CD14-positive monocyte (primary cell): ENCODE data around the gene DSG3. TPM values are rescaled to one million over a fixed set of nuclear protein-coding genes. Genes with fewer than 3 reads are reported as not detected.

Source experiments
- DNase-seq, 3 donors: peaks; one replicate each; pipeline ENCODE4 v3.0.0-alpha.2; 2011 to 2022
- H2AFZ ChIP-seq: 2 replicates; pipeline ENCODE4 v1.6.0; 2012; ENCODE audit warnings: mild to moderate bottlenecking, low read depth, low read length, inconsistent platforms; ENCODE audit not compliant: insufficient read depth, poor library complexity, severe bottlenecking
- H3K27ac ChIP-seq, 2 donors: 1 replicate in 1 of 2; 2 replicates in 1 of 2; pipeline ENCODE4 v1.5.1; 2012 to 2013; ENCODE audit warnings: low read length in 2 of 2, control low read depth in 1 of 2, inconsistent platforms in 1 of 2, low read depth in 1 of 2, mild to moderate bottlenecking in 1 of 2
- H3K27me3 ChIP-seq, 2 donors: one replicate each; pipeline versions ENCODE4 v1.6.0 to v1.6.1; 2011 to 2013; ENCODE audit warnings: low read length in 2 of 2; ENCODE audit not compliant: control insufficient read depth in 2 of 2, insufficient read depth in 2 of 2
- H3K36me3 ChIP-seq, 2 donors: replicated peaks in 1 of 2; 1 replicate in 1 of 2; 2 replicates in 1 of 2; pipeline versions ENCODE4 v1.5.1 to v1.6.1; 2012 to 2013; ENCODE audit warnings: low read length in 2 of 2, control low read depth in 1 of 2, inconsistent platforms in 1 of 2, mild to moderate bottlenecking in 1 of 2; ENCODE audit not compliant: insufficient read depth in 2 of 2, control insufficient read depth in 1 of 2
- H3K4me1 ChIP-seq, 2 donors: 1 replicate in 1 of 2; 2 replicates in 1 of 2; pipeline versions ENCODE4 v1.5.1 to v1.6.1; 2012 to 2013; ENCODE audit warnings: low read length in 2 of 2, control low read depth in 1 of 2, inconsistent platforms in 1 of 2, mild to moderate bottlenecking in 1 of 2, moderate library complexity in 1 of 2; ENCODE audit not compliant: insufficient read depth in 2 of 2, control insufficient read depth in 1 of 2
- H3K4me2 ChIP-seq: replicated peaks from 2 replicates; pipeline ENCODE3; 2012; ENCODE audit warnings: low read length, moderate library complexity, mild to moderate bottlenecking; ENCODE audit not compliant: poor library complexity, severe bottlenecking; ENCODE audit errors: extremely low read depth
- H3K4me3 ChIP-seq, 3 experiments: fragments of 200-600 bp in 1 of 3; sonication (generic) in 1 of 3; replicated peaks in 1 of 3; 1 replicate in 2 of 3; 2 replicates in 1 of 3; pipeline ENCODE4 v1.5.1; 2011 to 2013; ENCODE audit warnings: low read length in 3 of 3, mild to moderate bottlenecking in 3 of 3, control low read depth in 2 of 3, low read depth in 2 of 3, inconsistent platforms in 1 of 3, moderate library complexity in 1 of 3
- H3K79me2 ChIP-seq: 2 replicates; pipeline ENCODE4 v1.6.0; 2012; ENCODE audit warnings: mild to moderate bottlenecking, control low read depth, inconsistent platforms, low read length, moderate library complexity; ENCODE audit not compliant: insufficient read depth
- H3K9ac ChIP-seq: 2 replicates; pipeline ENCODE4 v1.6.0; 2017; ENCODE audit warnings: low read length, mild to moderate bottlenecking; ENCODE audit not compliant: insufficient read depth, poor library complexity, severe bottlenecking
- H3K9me3 ChIP-seq, 2 donors: replicated peaks in 1 of 2; 1 replicate in 1 of 2; 2 replicates in 1 of 2; pipeline versions ENCODE4 v1.5.1 to v1.6.1; 2012 to 2013; ENCODE audit warnings: low read length in 2 of 2, control low read depth in 1 of 2; ENCODE audit not compliant: control insufficient read depth in 1 of 2, insufficient read depth in 1 of 2
- H4K20me1 ChIP-seq: 2 replicates; pipeline ENCODE4 v1.6.0; 2012; ENCODE audit warnings: mild to moderate bottlenecking, low read length, control low read depth, moderate library complexity; ENCODE audit not compliant: insufficient read depth
- H3K27ac Mint-ChIP-seq, 7 donors: one replicate each; pipeline ENCODE4 v1.8.0; 2020; ENCODE audit warnings: mild to moderate bottlenecking in 7 of 7, mixed read lengths in 7 of 7, moderate library complexity in 6 of 7, inconsistent platforms in 2 of 7
- H3K27me3 Mint-ChIP-seq, 3 donors: one replicate each; pipeline ENCODE4 v1.8.0; 2021 to 2022; ENCODE audit warnings: low read depth in 3 of 3, mild to moderate bottlenecking in 3 of 3, mixed read lengths in 3 of 3, moderate library complexity in 3 of 3, inconsistent platforms in 1 of 3
- H3K36me3 Mint-ChIP-seq, 2 donors: one replicate each; pipeline ENCODE4 v1.8.0; 2020; ENCODE audit warnings: mixed read lengths in 2 of 2, inconsistent platforms in 1 of 2, mild to moderate bottlenecking in 1 of 2
- H3K4me1 Mint-ChIP-seq: one replicate; pipeline ENCODE4 v1.8.0; 2020; ENCODE audit warnings: mild to moderate bottlenecking, mixed read lengths
- H3K4me3 Mint-ChIP-seq, 2 donors: one replicate each; pipeline ENCODE4 v1.8.0; 2020; ENCODE audit warnings: mild to moderate bottlenecking in 2 of 2, mixed read lengths in 2 of 2, moderate library complexity in 1 of 2
- H3K9me3 Mint-ChIP-seq, 7 donors: one replicate each; pipeline ENCODE4 v1.8.0; 2020 to 2022; ENCODE audit warnings: mixed read lengths in 7 of 7, mild to moderate bottlenecking in 6 of 7, moderate library complexity in 6 of 7, inconsistent platforms in 2 of 7
- WGBS: methylation state at CpG from one replicate; pipeline ENCODE4 v1.1.5; 2013; ENCODE audit warnings: missing lambda C conversion rate; ENCODE audit not compliant: insufficient coverage; 5-methylcytosine and 5-hydroxymethylcytosine counted together
- intact Hi-C, 2 donors: fragments of 100-400 bp; cut with micrococcal nuclease; formaldehyde crosslinking; loops; one replicate each; pipeline versions ENCODE4 v1.15.0 to v1.15.1; 2023
- polyA plus RNA-seq, 3 donors: library from polyadenylated mRNA; depleted of rRNA in 1 of 3; unstranded in 2 of 3; stranded (reverse) in 1 of 3; fragments of 300-500 nt in 2 of 3; fragments of >200 nt in 1 of 3; fragmentation: Illumina TruSeq in 2 of 3; gene quantifications; 1 replicate in 2 of 3; 2 replicates in 1 of 3; pipeline ENCODE4 v1.2.3, GENCODE V29; 2012 to 2021
- TF ChIP-seq, protein P1 (sequence below): fragments of 200-600 bp; IDR thresholded peaks from one replicate; pipeline ENCODE4 v1.8.0; 2022; ENCODE audit warnings: antibody characterized with exemption, mild to moderate bottlenecking

DSG3 gene
- polyA plus RNA-seq, 3 donors, result not detected

DNA sequence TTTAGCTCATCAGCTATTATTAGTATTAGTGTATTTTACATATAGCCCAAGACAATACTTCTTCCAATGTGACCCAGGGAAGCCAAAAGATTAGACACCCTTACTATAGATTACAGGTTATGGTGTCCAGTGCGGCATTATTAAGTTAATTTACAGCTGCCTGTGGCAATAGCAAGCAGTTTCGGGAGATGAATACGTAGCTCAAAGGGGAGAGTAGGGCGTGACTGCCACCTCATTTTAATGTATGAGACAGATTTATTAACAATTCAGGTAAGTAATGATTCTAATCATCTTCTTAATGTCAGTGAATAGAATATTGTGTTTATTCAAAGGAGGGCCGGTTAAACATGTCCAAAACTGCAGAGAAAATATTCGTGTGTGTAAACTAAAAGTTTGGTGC is 6.8 kb upstream of the DSG3 start:
- no peak overlapping the region for H3K4me3 ChIP-seq
- H3K9ac ChIP-seq, result no peak overlapping the region
- H2AFZ ChIP-seq, result no peak overlapping the region
- no peak overlapping the region for H3K27ac ChIP-seq
- Mint-ChIP-seq H3K4me3 (no peak overlapping the region), H3K36me3 (no peaks in the 10 kb centered on the region), H3K27ac (no peak overlapping the region), H3K27me3 (peaks cover 1 to 4% (median 3%) of the 10 kb centered on the region in 3 donors), H3K4me1 (peaks cover 15% of the 10 kb centered on the region), H3K9me3 (peaks cover 0 to 2% (median 0%) of the 10 kb centered on the region in 7 donors)
- H3K4me1 ChIP-seq, result peaks cover 0 to 12% of the 10 kb centered on the region in 2 donors
- WGBS, result no CpG with 5 or more reads among the region's 6 CpGs
- TF ChIP-seq, protein P1, sequence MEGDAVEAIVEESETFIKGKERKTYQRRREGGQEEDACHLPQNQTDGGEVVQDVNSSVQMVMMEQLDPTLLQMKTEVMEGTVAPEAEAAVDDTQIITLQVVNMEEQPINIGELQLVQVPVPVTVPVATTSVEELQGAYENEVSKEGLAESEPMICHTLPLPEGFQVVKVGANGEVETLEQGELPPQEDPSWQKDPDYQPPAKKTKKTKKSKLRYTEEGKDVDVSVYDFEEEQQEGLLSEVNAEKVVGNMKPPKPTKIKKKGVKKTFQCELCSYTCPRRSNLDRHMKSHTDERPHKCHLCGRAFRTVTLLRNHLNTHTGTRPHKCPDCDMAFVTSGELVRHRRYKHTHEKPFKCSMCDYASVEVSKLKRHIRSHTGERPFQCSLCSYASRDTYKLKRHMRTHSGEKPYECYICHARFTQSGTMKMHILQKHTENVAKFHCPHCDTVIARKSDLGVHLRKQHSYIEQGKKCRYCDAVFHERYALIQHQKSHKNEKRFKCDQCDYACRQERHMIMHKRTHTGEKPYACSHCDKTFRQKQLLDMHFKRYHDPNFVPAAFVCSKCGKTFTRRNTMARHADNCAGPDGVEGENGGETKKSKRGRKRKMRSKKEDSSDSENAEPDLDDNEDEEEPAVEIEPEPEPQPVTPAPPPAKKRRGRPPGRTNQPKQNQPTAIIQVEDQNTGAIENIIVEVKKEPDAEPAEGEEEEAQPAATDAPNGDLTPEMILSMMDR, result no peak
- intact Hi-C loops, result no loop called here
- no peaks in the 10 kb centered on the region for H3K9me3 ChIP-seq
- H3K27me3 ChIP-seq, result no peaks in the 10 kb centered on the region
- H3K4me2 ChIP-seq, result no peak overlapping the region
- DNase-seq, result no peak
- no peaks in the 10 kb centered on the region for H3K79me2 ChIP-seq
- H3K36me3 ChIP-seq, result no peaks in the 10 kb centered on the region
- H4K20me1 ChIP-seq, result no peaks in the 10 kb centered on the region

DNA sequence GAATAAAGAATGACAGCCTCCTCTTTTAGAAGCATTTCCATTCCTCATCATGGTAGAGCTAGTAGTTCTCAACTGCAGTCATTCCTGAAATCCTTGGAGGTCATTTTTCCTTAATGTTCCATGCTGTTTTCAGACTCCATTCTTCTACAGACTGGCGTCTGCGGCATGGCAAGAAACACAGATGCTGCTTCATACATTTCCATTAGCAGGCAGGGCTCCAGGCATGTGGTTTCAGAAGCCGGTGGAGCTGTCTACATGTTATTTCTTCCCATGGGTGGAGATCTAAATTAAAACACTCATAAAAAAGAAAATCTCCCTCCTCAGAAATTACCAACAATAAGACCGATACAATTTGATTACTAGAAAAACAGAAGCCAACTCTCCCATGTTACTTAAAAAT is 6.0 kb upstream of the DSG3 start:
- Histone ChIP-seq H3K27ac (no peak overlapping the region), H3K79me2 (no peaks in the 10 kb centered on the region), H2AFZ (no peak overlapping the region), H3K4me2 (no peak overlapping the region), H3K36me3 (no peaks in the 10 kb centered on the region), H3K9me3 (no peaks in the 10 kb centered on the region), H3K4me1 (peaks cover 0 to 12% of the 10 kb centered on the region in 2 donors), H4K20me1 (no peaks in the 10 kb centered on the region), H3K9ac (no peak overlapping the region), H3K27me3 (no peaks in the 10 kb centered on the region), H3K4me3 (no peak overlapping the region)
- Mint-ChIP-seq H3K27me3 (peaks cover 1 to 4% (median 3%) of the 10 kb centered on the region in 3 donors), H3K9me3 (peaks cover 0 to 2% (median 0%) of the 10 kb centered on the region in 7 donors), H3K4me1 (peaks cover 15% of the 10 kb centered on the region), H3K36me3 (no peaks in the 10 kb centered on the region), H3K27ac (no peak overlapping the region), H3K4me3 (no peak overlapping the region)
- intact Hi-C loops, result no loop called here
- no CpG with 5 or more reads among the region's 4 CpGs for WGBS
- TF ChIP-seq, protein P1, result no peak
- no peak for DNase-seq
